ENCODE measurements around the gene GSTM4.
"Not testable (repeated sequence)": the region's sequence is repeated elsewhere in the genome, so short reads cannot be mapped to it uniquely, and the experiment has no call there.

Gene GSTM4

DNA sequence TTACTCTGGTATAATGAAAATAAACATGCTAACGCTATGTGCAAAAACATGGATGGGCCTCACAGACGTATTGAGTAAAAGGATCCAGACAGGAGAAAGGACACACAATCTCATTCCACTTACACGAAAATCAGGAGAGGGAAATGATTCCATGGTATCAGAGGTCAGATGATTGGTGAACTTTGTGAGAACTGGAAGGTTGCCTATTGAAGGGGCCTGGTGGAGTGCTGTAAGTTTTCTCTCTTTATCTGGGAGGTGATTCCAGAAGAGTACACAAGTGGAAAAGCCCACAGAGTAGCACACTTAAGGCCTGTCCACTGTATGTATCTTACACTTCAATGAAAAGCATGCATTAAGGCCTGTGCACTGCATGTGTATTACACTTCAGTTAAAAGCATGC lies 21.6 kb downstream of the GSTM4 start:
- no peaks in the 10 kb centered on the region for H3K27me3 ChIP-seq
- no peaks in the 10 kb centered on the region for H3K36me3 ChIP-seq
- no peak for DNase-seq
- no peaks in the 10 kb centered on the region for H3K4me1 ChIP-seq
- no peaks in the 10 kb centered on the region for H3K9me3 ChIP-seq
- no peak for TF ChIP-seq CTCF (IDR thresholded peaks at IDR 0.05; ENCODE audit: low read depth, low read length)
- H3K4me3 ChIP-seq (ENCODE audit: low read depth, low read length), result no peak overlapping the region

- H3K9me3 ChIP-seq; H3K27me3 ChIP-seq; H3K36me3 ChIP-seq; H3K4me1 ChIP-seq; DNase-seq; H3K4me3 ChIP-seq (ENCODE audit: low read depth, low read length): not testable (repeated sequence)
These were observed 22.7 kb downstream of the GSTM4 start for GRCh38 chr1:109678637-109679036.

- not testable (repeated sequence) for H3K27me3 ChIP-seq; H3K9me3 ChIP-seq; H3K4me1 ChIP-seq; DNase-seq; H3K36me3 ChIP-seq; H3K4me3 ChIP-seq (ENCODE audit: low read depth, low read length)
These were observed 28.9 kb downstream of the GSTM4 start for GRCh38 chr1:109684777-109685176.

DNA sequence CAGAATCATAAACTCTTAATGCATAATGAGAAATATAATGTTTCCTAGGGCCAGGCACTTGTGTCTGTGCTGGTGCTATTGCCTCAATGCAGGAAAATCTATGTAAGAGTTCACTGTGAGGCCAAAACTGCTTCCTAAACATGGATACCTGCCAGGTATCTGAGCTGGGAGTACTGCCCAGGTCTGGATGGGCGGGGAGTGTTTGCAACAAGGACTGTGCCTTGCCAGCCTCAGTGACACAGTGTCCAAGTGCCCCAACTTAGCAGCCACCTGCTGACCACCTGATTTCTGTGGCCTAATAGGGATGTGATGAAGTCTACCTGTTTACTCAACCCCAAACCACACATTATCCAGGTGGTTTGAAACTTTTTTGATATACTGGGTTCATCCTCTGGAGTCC lies 29.5 kb downstream of the GSTM4 start:
- H3K9me3 ChIP-seq; DNase-seq; H3K4me3 ChIP-seq (ENCODE audit: low read depth, low read length); H3K27me3 ChIP-seq; H3K36me3 ChIP-seq; H3K4me1 ChIP-seq: not testable (repeated sequence)

DNA sequence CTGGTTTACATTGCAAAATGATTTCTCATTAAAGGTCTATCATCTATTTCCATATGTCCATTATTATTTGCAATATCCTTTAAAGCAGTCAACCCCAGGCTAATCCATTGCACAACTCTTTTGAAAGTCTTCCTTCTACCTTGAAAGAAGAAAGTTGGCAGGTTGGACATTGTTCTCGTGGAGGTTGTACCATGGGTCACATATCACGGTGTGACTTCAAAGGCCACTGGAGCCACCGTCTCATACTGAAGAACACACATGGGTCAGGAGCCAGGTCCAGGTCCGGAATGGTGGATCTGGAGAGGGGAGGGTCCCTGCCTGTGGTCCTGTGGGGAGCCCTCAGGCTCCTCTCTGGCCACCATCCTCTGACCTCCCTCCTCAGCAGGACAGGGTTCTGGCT lies 30.0 kb downstream of the GSTM4 start:
- not testable (repeated sequence) for H3K4me3 ChIP-seq (ENCODE audit: low read depth, low read length); H3K27me3 ChIP-seq; H3K36me3 ChIP-seq; DNase-seq; H3K4me1 ChIP-seq; H3K9me3 ChIP-seq

GRCh38 chr1:109687109-109687508 lies 31.2 kb downstream of the GSTM4 start:
- not testable (repeated sequence) for DNase-seq

DNA sequence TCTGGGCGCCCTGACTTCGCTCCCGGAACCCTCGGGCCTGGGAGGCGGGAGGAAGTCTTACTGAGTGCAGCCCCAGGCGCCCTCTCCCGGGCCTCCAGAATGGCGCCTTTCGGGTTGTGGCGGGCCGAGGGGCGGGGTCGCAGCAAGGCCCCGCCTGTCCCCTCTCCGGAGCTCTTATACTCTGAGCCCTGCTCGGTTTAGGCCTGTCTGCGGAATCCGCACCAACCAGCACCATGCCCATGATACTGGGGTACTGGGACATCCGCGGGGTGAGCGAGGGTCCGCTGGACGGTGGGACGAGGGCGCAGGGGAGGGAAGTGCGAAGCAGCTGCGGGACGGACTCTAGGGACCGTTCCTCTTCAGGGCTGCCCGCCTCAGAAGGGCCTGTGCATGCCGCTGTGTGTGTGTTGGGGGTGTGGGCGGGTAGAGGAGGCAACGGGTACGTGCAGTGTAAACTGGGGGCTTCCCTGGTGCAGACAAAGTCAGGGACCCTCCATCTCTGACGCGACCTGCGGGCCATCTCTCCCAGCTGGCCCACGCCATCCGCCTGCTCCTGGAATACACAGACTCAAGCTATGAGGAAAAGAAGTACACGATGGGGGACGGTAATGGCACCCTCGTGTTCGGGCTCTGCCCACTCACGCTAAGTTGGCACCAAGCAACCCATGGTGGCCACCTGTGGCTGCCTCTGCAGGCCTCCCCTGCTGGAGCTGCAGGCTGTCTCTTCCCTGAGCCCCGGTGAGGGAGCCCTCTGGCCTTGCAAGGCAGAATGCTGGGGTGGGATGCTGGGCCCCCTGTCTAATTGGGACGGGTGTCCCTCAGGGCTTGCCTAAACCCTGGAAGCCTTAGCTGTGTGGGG lies 32.0 kb downstream of the GSTM4 start, which contains the start of gene GSTM1:
Gene GSTM1, plus strand, starts transcription at position 177 of the 859 bp plus-strand sequence. Its CDS starts 57 bp downstream, at position 234.
- DNase-seq, result no peak
- TF ChIP-seq CTCF (IDR thresholded peaks at IDR 0.05; ENCODE audit: low read depth, low read length), result no peak
- no peaks in the 10 kb centered on the region for H3K9me3 ChIP-seq
- H3K27me3 ChIP-seq, result no peaks in the 10 kb centered on the region
- no peak within 1 kb of the TSS for H3K4me3 ChIP-seq (ENCODE audit: low read depth, low read length)
- H3K4me1 ChIP-seq, result no peaks in the 10 kb centered on the region
- no peaks in the 10 kb centered on the region for H3K36me3 ChIP-seq

More at GRCh38 chr1:109687109-109687508, 31.2 kb downstream of the GSTM4 start:
- not testable (repeated sequence) for H3K27me3 ChIP-seq; H3K36me3 ChIP-seq; H3K9me3 ChIP-seq; H3K4me3 ChIP-seq (ENCODE audit: low read depth, low read length); H3K4me1 ChIP-seq

DNA sequence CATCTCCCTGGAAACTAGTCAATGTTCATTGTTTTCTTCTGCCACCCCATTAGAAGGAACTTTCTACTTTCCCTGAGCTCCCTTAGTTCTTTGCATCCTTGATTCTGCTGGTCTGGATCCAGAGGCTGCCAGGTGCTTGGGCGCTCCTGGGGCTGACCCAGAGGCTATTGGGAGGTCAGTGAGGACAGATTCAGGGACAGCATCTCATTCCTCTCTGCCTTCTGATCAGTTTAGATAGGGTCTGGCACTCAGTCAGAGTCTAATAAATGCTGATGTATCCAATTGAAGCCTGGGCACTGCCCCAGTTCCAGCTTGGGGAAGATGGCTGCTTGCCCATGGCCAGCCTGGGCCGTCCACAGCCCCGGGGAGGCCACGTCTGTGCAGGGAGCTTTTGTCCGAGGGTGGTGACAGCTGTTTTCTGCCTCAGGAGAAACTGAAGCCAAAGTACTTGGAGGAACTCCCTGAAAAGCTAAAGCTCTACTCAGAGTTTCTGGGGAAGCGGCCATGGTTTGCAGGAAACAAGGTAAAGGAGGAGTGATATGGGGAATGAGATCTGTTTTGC lies 34.0 kb downstream of the GSTM4 start:
- Histone ChIP-seq H3K4me1 (no peaks in the 10 kb centered on the region), H3K4me3 (ENCODE audit: low read depth, low read length) (no peak overlapping the region), H3K27me3 (no peaks in the 10 kb centered on the region), H3K36me3 (no peaks in the 10 kb centered on the region), H3K9me3 (no peaks in the 10 kb centered on the region)
- no peak for DNase-seq
- TF ChIP-seq CTCF (IDR thresholded peaks at IDR 0.05; ENCODE audit: low read depth, low read length), result no peak
